Pons (tissue), 1 donor: Measurements from ENCODE around the gene SDR42E1.

Experiments
- DNase-seq: peaks from one replicate; pipeline ENCODE4 v3.0.0-alpha.2; 2016; ENCODE audit warnings: low spot score

SDR42E1 gene

DNA sequence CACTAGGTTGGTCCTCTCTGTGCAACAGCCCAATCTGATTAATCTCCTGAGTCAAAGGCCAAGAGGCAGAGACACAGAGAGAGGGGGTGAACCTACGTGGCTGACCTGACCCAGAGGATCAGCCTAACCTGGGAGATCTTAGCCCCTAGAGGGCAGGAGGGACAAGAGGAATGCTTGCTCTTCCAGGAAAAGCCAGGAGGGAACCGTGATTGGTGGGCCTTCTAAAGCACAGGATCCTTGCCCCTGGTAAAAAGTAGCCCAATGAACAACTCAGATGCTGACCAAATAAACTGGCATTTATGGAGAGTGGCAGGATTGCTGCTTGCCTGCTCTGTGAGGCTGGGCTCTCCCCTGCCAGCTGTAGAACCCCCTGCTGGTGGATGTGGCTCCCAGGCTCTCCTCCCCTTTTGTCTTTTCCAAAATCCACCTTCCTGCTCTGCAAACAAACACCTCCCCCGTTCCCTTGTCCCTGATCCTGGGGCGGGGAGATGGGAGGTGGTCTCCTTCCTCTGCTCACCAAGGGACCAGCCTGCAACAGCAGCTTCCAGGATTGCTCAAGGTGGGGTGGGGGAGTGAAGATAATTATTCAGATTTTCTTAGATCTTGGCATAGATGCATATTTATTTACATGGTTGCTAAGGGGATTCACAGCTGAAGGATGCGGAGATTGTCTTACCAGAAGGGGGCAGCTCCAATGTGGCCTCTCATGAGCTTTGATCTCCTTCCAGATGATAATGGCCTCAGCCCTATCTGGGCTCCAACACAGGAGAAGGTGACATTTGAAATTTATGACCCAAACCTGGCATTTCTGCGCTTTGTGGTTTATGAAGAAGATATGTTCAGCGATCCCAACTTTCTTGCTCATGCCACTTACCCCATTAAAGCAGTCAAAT, 71.9 kb downstream of the SDR42E1 start:
- DNase-seq: no peak
